ENCODE data around the gene DSCAML1. TPM values are rescaled to one million over a fixed set of nuclear protein-coding genes. Genes with fewer than 3 reads are reported as not detected.
A peak's percentile ranks its signal among the peaks of the same experiment; 100 is the strongest.

DSCAML1 gene
- total and polyA plus RNA-seq, 3 donors from 2014 or later = 1.6 to 6.1 (median 3.0) TPM

DNA sequence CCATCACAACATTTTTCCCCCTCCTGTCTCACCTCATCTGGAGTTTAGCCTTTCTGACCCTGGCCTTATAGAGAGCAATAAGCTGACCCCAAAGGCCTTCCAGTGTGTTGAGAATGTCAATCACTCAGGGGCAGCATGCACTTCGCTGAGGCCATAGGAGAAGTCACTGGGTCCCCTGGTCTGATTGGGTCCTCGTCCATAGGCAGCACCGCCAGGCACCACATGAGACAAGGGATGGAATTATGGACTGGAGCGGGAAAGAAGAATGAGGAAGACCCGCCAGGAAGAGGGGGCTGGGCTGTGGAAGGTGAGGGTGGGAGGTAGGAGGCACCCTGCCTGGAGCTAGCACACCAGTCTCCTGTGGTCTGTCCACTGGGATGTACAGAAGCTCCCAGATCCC is 72.9 kb downstream of the DSCAML1 start:
- Histone ChIP-seq H3K27ac (no peak overlapping the region), H3K4me3 (no peak overlapping the region), H3K27me3 (no peaks in the 10 kb centered on the region), H3K36me3 (ENCODE audit: low read depth, missing control alignments) (no peaks in the 10 kb centered on the region), H3K4me1 (no peaks in the 10 kb centered on the region), H3K9me3 (no peaks in the 10 kb centered on the region)
- intact Hi-C loops (cut with DNase I; ENCODE audit: low total_unique reads) = no loop called here
- DNase-seq = no peak
- 90 to 93% methylated on average over 5 of the region's 5 CpGs for WGBS, 2 donors
- TF ChIP-seq POLR2A (IDR thresholded peaks at IDR 0.05) = no peak
- TF ChIP-seq, protein P1, sequence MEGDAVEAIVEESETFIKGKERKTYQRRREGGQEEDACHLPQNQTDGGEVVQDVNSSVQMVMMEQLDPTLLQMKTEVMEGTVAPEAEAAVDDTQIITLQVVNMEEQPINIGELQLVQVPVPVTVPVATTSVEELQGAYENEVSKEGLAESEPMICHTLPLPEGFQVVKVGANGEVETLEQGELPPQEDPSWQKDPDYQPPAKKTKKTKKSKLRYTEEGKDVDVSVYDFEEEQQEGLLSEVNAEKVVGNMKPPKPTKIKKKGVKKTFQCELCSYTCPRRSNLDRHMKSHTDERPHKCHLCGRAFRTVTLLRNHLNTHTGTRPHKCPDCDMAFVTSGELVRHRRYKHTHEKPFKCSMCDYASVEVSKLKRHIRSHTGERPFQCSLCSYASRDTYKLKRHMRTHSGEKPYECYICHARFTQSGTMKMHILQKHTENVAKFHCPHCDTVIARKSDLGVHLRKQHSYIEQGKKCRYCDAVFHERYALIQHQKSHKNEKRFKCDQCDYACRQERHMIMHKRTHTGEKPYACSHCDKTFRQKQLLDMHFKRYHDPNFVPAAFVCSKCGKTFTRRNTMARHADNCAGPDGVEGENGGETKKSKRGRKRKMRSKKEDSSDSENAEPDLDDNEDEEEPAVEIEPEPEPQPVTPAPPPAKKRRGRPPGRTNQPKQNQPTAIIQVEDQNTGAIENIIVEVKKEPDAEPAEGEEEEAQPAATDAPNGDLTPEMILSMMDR (IDR thresholded peaks at IDR 0.05) = no peak

DNA sequence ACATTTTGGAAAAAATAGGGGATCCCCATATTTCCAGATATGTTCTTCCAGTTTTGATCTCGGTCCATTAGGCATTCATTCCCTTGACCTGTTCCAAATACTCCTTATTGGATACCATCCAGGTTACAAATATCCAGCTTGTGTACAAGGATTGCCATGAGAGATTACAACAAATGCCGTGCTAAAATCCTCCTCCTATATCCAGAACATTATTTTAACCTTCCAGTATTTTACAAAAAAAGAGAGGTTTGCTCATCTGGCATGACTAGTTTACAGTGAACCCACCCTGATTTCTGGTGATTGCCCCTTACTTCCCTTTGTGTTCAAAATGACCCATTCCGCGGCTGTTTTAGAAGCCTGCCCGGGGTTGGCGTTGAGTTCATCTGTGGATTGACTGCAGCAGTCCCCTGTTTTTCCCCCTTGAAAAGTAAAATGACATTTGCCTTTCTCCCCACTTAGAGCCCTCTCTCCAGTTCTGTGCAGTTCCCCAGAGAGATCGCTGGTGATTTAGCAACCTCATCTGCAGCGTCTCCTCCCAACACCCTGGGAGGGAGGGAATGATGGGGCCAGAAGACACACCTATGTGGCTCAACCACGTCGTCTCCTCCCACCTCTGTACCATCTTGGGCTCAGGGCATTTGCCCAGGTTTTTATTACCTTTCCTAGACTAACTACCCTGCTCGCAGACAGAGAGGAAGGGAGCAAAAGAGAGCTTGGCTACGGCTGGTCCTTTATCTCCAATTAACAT is 73.6 kb downstream of the DSCAML1 start:
- intact Hi-C loops (cut with DNase I; ENCODE audit: low total_unique reads) = no loop called here

DNA sequence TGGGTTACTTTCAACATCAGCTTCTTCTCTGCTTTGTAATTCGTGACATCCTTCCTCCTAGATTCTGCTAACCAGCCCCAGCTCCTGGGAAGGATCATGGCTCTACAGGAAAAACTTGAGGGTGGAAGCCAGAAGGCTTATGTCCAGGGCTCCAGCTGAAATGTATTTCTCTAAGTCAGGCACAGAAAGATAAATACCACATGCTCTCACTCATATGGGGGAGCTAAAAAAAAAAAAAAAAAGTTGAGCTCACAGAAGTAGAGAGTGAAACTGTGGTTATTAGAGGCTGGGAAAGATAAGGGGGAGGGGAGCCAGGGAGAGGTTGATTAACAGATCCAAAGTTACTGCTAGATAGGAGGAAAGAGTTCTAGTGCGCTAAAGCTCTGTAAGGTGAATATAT is 74.9 kb downstream of the DSCAML1 start:
- H3K27ac ChIP-seq = no peak overlapping the region
- no peaks in the 10 kb centered on the region for H3K27me3 ChIP-seq
- WGBS, 2 donors = 75 to 81% methylated on average over 2 of the region's 2 CpGs
- no peaks in the 10 kb centered on the region for H3K36me3 ChIP-seq (ENCODE audit: low read depth, missing control alignments)
- H3K9me3 ChIP-seq = no peaks in the 10 kb centered on the region
- TF ChIP-seq, protein P1 (IDR thresholded peaks at IDR 0.05) = no peak
- no peak for TF ChIP-seq POLR2A (IDR thresholded peaks at IDR 0.05)
- DNase-seq = peak; percentile 19
- no peak overlapping the region for H3K4me3 ChIP-seq
- no peaks in the 10 kb centered on the region for H3K4me1 ChIP-seq
- intact Hi-C loops (cut with DNase I; ENCODE audit: low total_unique reads) = no loop called here

More for the DNA sequence above, 73.6 kb downstream of the DSCAML1 start:
- Histone ChIP-seq H3K4me1 (no peaks in the 10 kb centered on the region), H3K4me3 (no peak overlapping the region), H3K27ac (no peak overlapping the region), H3K27me3 (no peaks in the 10 kb centered on the region), H3K36me3 (ENCODE audit: low read depth, missing control alignments) (no peaks in the 10 kb centered on the region), H3K9me3 (no peaks in the 10 kb centered on the region)
- DNase-seq = no peak
- TF ChIP-seq, protein P1 (IDR thresholded peaks at IDR 0.05) = no peak
- TF ChIP-seq POLR2A (IDR thresholded peaks at IDR 0.05) = no peak
- 53 to 58% methylated on average over 12 of the region's 12 CpGs for WGBS, 2 donors

DNA sequence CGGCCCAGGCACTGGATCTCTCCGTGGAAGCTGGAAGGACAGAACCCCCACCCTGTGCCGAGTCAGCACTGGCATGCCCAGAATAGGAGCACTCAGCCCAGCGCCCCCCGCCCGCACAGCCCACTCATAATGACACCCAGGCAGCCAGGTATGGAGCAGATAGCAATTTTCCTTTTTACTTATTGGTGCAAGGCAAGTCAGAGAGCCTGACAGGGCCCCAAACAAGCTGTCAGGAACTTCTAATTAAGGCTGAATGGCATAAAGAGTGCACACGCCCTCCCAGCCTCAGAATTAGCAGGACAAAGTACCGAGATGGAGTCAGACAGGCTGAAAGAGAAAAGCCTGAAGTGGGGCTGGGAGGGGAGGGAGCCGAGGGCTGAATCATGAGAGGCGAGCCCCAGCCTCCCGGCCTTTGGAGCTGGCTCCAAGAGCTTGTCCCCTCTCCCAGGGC is 76.9 kb downstream of the DSCAML1 start:
- TF ChIP-seq, protein P1 (IDR thresholded peaks at IDR 0.05) = no peak
- no peak for TF ChIP-seq POLR2A (IDR thresholded peaks at IDR 0.05)
- H3K9me3 ChIP-seq = no peaks in the 10 kb centered on the region
- no peaks in the 10 kb centered on the region for H3K27me3 ChIP-seq
- intact Hi-C loops (cut with DNase I; ENCODE audit: low total_unique reads) = no loop called here
- WGBS, 2 donors = 78 to 82% methylated on average over 11 of the region's 11 CpGs
- H3K4me1 ChIP-seq = no peaks in the 10 kb centered on the region
- no peak for DNase-seq
- no peak overlapping the region for H3K4me3 ChIP-seq
- no peaks in the 10 kb centered on the region for H3K36me3 ChIP-seq (ENCODE audit: low read depth, missing control alignments)
- H3K27ac ChIP-seq = no peak overlapping the region

DNA sequence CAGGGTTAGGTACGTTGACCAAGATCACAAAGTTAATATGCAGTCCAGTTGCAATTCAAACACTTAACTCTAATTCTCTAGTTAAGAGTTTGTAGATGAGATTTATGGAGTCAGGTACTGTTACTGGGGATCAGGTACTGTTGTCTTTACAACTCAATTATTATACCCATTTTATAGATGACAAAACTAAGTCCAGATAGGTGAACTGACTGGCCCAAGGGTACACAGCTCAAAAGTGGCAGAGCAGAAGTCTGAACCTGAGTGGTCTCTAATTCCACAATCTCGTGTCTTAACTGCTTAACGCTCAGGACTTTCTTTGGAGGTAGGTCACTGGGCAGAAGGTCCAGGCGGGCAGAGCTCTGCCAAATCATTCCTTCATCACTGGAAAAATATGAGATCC is 77.5 kb downstream of the DSCAML1 start:
- no peaks in the 10 kb centered on the region for H3K27me3 ChIP-seq
- H3K36me3 ChIP-seq (ENCODE audit: low read depth, missing control alignments) = no peaks in the 10 kb centered on the region
- no peak overlapping the region for H3K27ac ChIP-seq
- no peak overlapping the region for H3K4me3 ChIP-seq
- TF ChIP-seq POLR2A (IDR thresholded peaks at IDR 0.05) = no peak
- TF ChIP-seq, protein P1 (IDR thresholded peaks at IDR 0.05) = no peak
- WGBS, 2 donors = 89 to 96% methylated on average over 4 of the region's 4 CpGs
- no peak for DNase-seq
- no peaks in the 10 kb centered on the region for H3K9me3 ChIP-seq
- no peaks in the 10 kb centered on the region for H3K4me1 ChIP-seq
- intact Hi-C loops (cut with DNase I; ENCODE audit: low total_unique reads) = no loop called here

All from testis (tissue), 3 donors.